A549 (cell line): ENCODE measurements around the gene ENAH. TPM values are rescaled to one million over a fixed set of nuclear protein-coding genes. Genes with fewer than 3 reads are reported as not detected.
"Not testable (repeated sequence)": the region's sequence is repeated elsewhere in the genome, so short reads cannot be mapped to it uniquely, and the experiment has no call there.

ENCODE experiments used
- ATAC-seq, 2 experiments: fragments of 200-7000 bp in 1 of 2; fragments of >200 bp in 1 of 2; cut with Nextera tagmentation in 1 of 2; cut with Tn5 transposase in 1 of 2; 3 replicates each; pipeline versions ENCODE4 v1.8.0 to v1.9.1; 2018 to 2020; ENCODE audit warnings: mild to moderate bottlenecking in 1 of 2, moderate library complexity in 1 of 2
- CTCF ChIA-PET: fragments of 300-600 bp; sonication (Branson Sonifier 250); formaldehyde crosslinking; extraction: SDS; loops from one replicate; lab custom pipeline; 2021; ENCODE audit warnings: antibody characterized with exemption, inconsistent platforms; lab: Yijun Ruan, JAX
- POLR2A ChIA-PET: fragments of 350-600 bp; formaldehyde crosslinking; extraction: SDS; loops from one replicate; lab custom pipeline; 2021; ENCODE audit warnings: antibody characterized with exemption, inconsistent platforms; lab: Yijun Ruan, JAX
- DNase-seq, 2 experiments: peaks; one replicate each; pipeline versions ENCODE4 v3.0.0 to v3.0.0-alpha.2; 2011 to 2016; ENCODE audit warnings: low read depth in 1 of 2, low spot score in 1 of 2
- FAIRE-seq: peaks from 2 replicates; lab custom pipeline; 2011; peaks lifted over from hg19 to GRCh38; lab: Jason Lieb, UNC
- H3K27ac ChIP-seq, 2 experiments: fragments of >200 bp; sonication (Bioruptor Twin); formaldehyde crosslinking; 3 replicates each; pipeline ENCODE4 v1.5.1; 2016 to 2017
- H3K4me1 ChIP-seq: fragments of >200 bp; sonication (Bioruptor Twin); formaldehyde crosslinking; 3 replicates; pipeline ENCODE4 v1.6.1; 2016
- H3K4me2 ChIP-seq: fragments of >200 bp; sonication (Bioruptor Twin); formaldehyde crosslinking; 3 replicates; pipeline ENCODE4 v1.6.1; 2016
- H3K4me3 ChIP-seq: fragments of >200 bp; sonication (Bioruptor Twin); formaldehyde crosslinking; 3 replicates; pipeline ENCODE4 v1.5.1; 2016
- H3K9me3 ChIP-seq: fragments of >200 bp; sonication (Bioruptor Twin); formaldehyde crosslinking; 3 replicates; pipeline ENCODE4 v1.6.1; 2016
- BHLHE40 ChIP-seq: IDR thresholded peaks from 2 replicates; pipeline ENCODE4 v1.6.1; 2012; ENCODE audit warnings: low read depth, low read length, inconsistent platforms
- CBX8 ChIP-seq: fragments of 200-600 bp; sonication (generic); IDR thresholded peaks from 2 replicates; pipeline ENCODE4 v1.6.1; 2016
- CEBPB ChIP-seq, 2 experiments: fragments of >200 bp in 1 of 2; sonication (Bioruptor Twin) in 1 of 2; formaldehyde crosslinking in 1 of 2; IDR thresholded peaks; 2 replicates each; pipeline ENCODE4 v1.6.1; 2012 to 2016
- CHD4 ChIP-seq: fragments of 200-600 bp; sonication (generic); IDR thresholded peaks from 2 replicates; pipeline ENCODE4 v1.6.1; 2016; ENCODE audit warnings: antibody characterized with exemption, mild to moderate bottlenecking, borderline replicate concordance
- FOSL2 ChIP-seq, 2 experiments: fragments of 450-650 bp in 1 of 2; fragments of >200 bp in 1 of 2; sonication (Bioruptor Twin) in 1 of 2; formaldehyde crosslinking; IDR thresholded peaks; 2 replicates each; pipeline versions ENCODE4 v1.5.0 to v1.6.1; 2016 to 2020; ENCODE audit warnings: mild to moderate bottlenecking in 1 of 2, moderate library complexity in 1 of 2
- FOXS1 ChIP-seq: fragments of 250-450 bp; sonication (Bioruptor Pico); IDR thresholded peaks from 2 replicates; pipeline ENCODE4 v1.5.0; 2020; ENCODE audit warnings: mild to moderate bottlenecking, moderate library complexity
- GATA3 ChIP-seq: IDR thresholded peaks from 2 replicates; pipeline ENCODE4 v1.6.1; 2012; ENCODE audit warnings: borderline replicate concordance
- JUN ChIP-seq, 2 experiments: fragments of >200 bp; sonication (Bioruptor Twin); formaldehyde crosslinking; IDR thresholded peaks; 2 replicates in 1 of 2; 3 replicates in 1 of 2; pipeline ENCODE4 v1.6.1; 2016 to 2017
- JUNB ChIP-seq: fragments of >200 bp; sonication (Bioruptor Twin); formaldehyde crosslinking; IDR thresholded peaks from 2 replicates; pipeline ENCODE4 v1.6.1; 2016
- KDM5A ChIP-seq: fragments of 200-600 bp; sonication (generic); IDR thresholded peaks from 2 replicates; pipeline ENCODE4 v1.6.1; 2016; ENCODE audit warnings: antibody characterized with exemption, mild to moderate bottlenecking
- MAFK ChIP-seq: fragments of 450-650 bp; IDR thresholded peaks from 2 replicates; pipeline ENCODE4 v1.6.1; 2014; ENCODE audit not compliant: partially characterized antibody
- RAD21 ChIP-seq, 2 experiments: fragments of >200 bp in 1 of 2; sonication (Bioruptor Twin) in 1 of 2; formaldehyde crosslinking in 1 of 2; IDR thresholded peaks in 1 of 2; conservative IDR thresholded peaks in 1 of 2; 2 replicates in 1 of 2; 3 replicates in 1 of 2; pipeline ENCODE4 v1.6.1; 2012 to 2018; ENCODE audit warnings: inconsistent platforms in 1 of 2
- ZFP36 ChIP-seq: fragments of 450-650 bp; IDR thresholded peaks from 2 replicates; pipeline ENCODE4 v1.6.1; 2014; ENCODE audit warnings: borderline replicate concordance; ENCODE audit not compliant: partially characterized antibody
- WGBS: methylation state at CpG from one replicate; pipeline ENCODE4 v1.1.6; 2017; ENCODE audit errors: missing lambda C conversion rate; 5-methylcytosine and 5-hydroxymethylcytosine counted together
- polyA plus RNA-seq, 4 experiments: library from polyadenylated mRNA; depleted of rRNA in 3 of 4; stranded (reverse); fragments of >200 nt; fragmentation: RNase III in 1 of 4; extraction: RNeasy Plus Mini Kit Qiagen cat#74134 plus additional on column Dnase treatment in 1 of 4; gene quantifications; 2 replicates in 3 of 4; 3 replicates in 1 of 4; pipeline ENCODE4 v1.2.3, GENCODE V29; 2011 to 2017
- TF ChIP-seq, protein P1 (sequence below): IDR thresholded peaks from 2 replicates; pipeline ENCODE4 v1.6.1; 2012
- TF ChIP-seq, protein P2 (sequence below): IDR thresholded peaks from 2 replicates; pipeline ENCODE4 v1.6.1; 2012; ENCODE audit warnings: low read depth, borderline replicate concordance
- TF ChIP-seq, protein P3 (sequence below): fragments of >200 bp; sonication (Bioruptor Twin); formaldehyde crosslinking; IDR thresholded peaks from 3 replicates; pipeline ENCODE4 v1.6.1; 2016

Gene ENAH
- polyA plus RNA-seq, 2 of the 4 experiments (the other 2 are of a cell fraction) = 142 to 155 TPM

DNA sequence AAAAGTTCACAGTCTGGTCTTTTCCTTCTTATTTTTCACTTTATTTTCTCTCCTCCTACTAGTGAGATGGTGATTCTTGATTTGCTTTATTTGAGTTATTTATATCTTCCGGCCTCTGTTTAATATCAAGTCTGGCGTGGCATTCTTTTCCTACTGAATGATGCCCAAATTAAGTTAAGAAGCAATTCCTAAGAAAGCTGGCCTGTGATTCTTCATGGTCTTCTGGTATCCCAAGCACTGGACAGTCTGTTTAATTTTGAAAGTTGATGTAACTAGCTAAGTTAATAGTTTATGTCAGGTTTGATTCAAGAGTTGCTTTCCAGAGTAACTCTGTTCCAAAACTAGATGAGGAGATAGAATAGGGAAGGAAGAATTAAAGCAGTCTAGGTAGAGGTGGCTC is 9.2 kb upstream of the ENAH start:
- 88% methylated on average over 2 of the region's 2 CpGs for WGBS
- no peak overlapping the region for H3K4me2 ChIP-seq
- TF ChIP-seq KDM5A = no peak
- no peak for TF ChIP-seq FOXS1 (CRISPR knock-in tag)
- no peak for TF ChIP-seq MAFK
- ATAC-seq (no peak), DNase-seq (no peak), FAIRE-seq (no peak)
- H3K27ac ChIP-seq = peak overlapping the region in 1 of 2 experiments; percentile 13; a peak in 1 of 6 replicates
- ChIA-PET POLR2A (no interaction called here), CTCF (interaction anchor here (1.0 to 2.2 kb wide), 3 partner anchors 16 to 110 kb away, joined by 3 to 9 read pairs (median 5); no protein-coding TSS in a partner anchor)
- H3K4me3 ChIP-seq = no peak overlapping the region
- H3K9me3 ChIP-seq = no peaks in the 10 kb centered on the region
- H3K4me1 ChIP-seq = peaks cover 18% of the 10 kb centered on the region

DNA sequence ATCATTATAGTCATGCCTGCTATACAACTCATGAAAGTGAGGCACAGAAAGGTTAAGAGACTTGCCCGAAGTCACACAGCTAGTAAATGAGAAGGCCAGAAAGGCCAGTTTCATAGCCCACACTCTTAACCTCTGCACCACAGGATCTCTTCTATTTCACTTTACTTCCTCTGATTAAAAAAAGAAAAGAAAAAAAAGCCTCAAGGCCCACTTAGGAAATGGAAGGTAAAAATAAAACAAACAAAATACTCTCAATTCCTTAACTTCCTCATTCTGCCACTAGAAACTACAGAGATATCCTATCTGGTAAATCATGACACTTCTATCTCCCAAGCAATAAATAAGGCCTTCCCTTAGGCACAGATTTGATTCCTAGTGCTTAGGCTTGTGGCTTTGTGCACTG is 7.6 kb upstream of the ENAH start:
- TF ChIP-seq CHD4 (no peak), ZFP36 (peak; percentile 32)
- ChIA-PET POLR2A (interaction anchor here (1.3 kb wide), 1 partner anchor 39 kb away, joined by 3 read pairs; no protein-coding TSS in a partner anchor), CTCF (interaction anchor here (0.7 to 2.3 kb wide), 3 partner anchors 32 to 117 kb away, joined by 3 to 7 read pairs (median 3); partner anchors contain the start of gene SRP9)
- no peak for DNase-seq
- Histone ChIP-seq H3K27ac (peak overlapping the region; percentile 2 to 39; a peak in 2 of 6 replicates), H3K4me1 (peaks cover 31% of the 10 kb centered on the region), H3K4me3 (no peak overlapping the region), H3K4me2 (no peak overlapping the region), H3K9me3 (no peaks in the 10 kb centered on the region)
- FAIRE-seq = no peak
- no peak for ATAC-seq
- WGBS = 100% methylated on average over 1 of the region's 1 CpG

DNA sequence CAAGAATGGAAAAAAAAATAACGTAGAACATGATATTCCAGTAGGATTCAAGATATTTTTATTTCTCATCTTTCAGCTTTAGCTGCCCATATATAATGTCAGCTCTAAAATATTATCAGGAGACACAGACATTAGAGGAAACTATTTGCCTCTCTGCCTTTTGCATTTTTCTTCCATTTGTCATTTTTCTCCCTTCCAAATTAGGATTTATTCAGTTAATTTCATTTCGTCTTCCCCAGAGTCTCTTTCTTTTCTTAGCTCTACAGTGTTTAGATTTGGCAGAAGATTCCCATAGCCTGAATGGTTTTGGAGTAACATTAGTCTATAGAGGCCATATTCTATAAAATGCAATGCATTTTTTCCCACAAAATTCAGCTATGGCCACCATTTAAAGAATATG is 5.1 kb upstream of the ENAH start:
- ChIA-PET POLR2A (no interaction called here), CTCF (interaction anchor here (1.0 to 4.7 kb wide), 2 partner anchors 114 to 253 kb away, joined by 4 to 43 read pairs; no protein-coding TSS in a partner anchor)
- FAIRE-seq = no peak
- no peak for ATAC-seq
- Histone ChIP-seq H3K4me3 (no peak overlapping the region), H3K4me2 (peak overlapping the region; percentile 79), H3K27ac (peak overlapping the region; percentile 95 to 100), H3K4me1 (peaks cover 42% of the 10 kb centered on the region), H3K9me3 (no peaks in the 10 kb centered on the region)
- TF ChIP-seq, protein P1, sequence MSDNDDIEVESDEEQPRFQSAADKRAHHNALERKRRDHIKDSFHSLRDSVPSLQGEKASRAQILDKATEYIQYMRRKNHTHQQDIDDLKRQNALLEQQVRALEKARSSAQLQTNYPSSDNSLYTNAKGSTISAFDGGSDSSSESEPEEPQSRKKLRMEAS = no peak
- no peak for TF ChIP-seq BHLHE40
- TF ChIP-seq CBX8 = no peak
- no peak for DNase-seq
- WGBS = 61% methylated on average over 2 of the region's 2 CpGs

DNA sequence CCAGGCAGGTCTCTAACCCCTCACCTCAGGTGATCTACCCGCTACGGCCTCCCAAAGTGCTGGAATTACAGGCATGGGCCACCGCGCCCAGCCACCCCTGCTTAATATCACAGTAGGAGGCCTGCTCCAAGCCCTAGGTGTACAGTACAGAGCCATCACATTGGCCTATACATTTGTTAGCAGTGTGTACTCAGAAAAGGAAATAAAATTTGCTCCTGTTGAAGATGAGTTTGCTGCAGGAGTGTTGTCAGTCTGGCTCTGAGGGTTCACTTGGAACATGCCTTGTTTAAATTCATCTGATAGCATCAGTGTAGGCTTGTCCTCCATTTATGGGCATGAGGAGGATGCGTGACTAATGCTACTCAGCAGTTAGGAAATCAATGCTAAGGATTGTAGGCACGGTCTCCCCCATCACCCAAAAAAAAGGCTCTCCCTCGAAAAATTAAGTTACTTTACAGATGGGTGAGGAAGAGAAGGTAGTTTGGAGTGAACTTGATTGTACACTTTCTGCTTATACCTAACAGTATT is 4.6 kb upstream of the ENAH start:
- no peaks in the 10 kb centered on the region for H3K9me3 ChIP-seq
- ATAC-seq (peak in 1 of 2 experiments; percentile 13; a peak in 2 of 6 replicates), DNase-seq (peak in 1 of 2 experiments; percentile 65), FAIRE-seq (peak; percentile 46)
- peaks cover 42% of the 10 kb centered on the region for H3K4me1 ChIP-seq
- H3K4me2 ChIP-seq = peak overlapping the region; percentile 79
- ChIA-PET POLR2A (no interaction called here), CTCF (interaction anchor here (1.0 to 4.7 kb wide), 3 partner anchors 112 to 253 kb away, joined by 3 to 43 read pairs (median 4); no protein-coding TSS in a partner anchor)
- TF ChIP-seq, protein P2, sequence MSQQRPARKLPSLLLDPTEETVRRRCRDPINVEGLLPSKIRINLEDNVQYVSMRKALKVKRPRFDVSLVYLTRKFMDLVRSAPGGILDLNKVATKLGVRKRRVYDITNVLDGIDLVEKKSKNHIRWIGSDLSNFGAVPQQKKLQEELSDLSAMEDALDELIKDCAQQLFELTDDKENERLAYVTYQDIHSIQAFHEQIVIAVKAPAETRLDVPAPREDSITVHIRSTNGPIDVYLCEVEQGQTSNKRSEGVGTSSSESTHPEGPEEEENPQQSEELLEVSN = no peak
- TF ChIP-seq, protein P3, sequence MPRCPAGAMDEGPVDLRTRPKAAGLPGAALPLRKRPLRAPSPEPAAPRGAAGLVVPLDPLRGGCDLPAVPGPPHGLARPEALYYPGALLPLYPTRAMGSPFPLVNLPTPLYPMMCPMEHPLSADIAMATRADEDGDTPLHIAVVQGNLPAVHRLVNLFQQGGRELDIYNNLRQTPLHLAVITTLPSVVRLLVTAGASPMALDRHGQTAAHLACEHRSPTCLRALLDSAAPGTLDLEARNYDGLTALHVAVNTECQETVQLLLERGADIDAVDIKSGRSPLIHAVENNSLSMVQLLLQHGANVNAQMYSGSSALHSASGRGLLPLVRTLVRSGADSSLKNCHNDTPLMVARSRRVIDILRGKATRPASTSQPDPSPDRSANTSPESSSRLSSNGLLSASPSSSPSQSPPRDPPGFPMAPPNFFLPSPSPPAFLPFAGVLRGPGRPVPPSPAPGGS = no peak
- no peak for TF ChIP-seq FOSL2 (IDR thresholded peaks at IDR 0.05)
- TF ChIP-seq FOSL2 (CRISPR knock-in tag; IDR thresholded peaks at IDR 0.05) = peak; percentile 22; the same call in 1 of the 2 replicates
- 0 out of 5 replicates have a peak, but pooled peaks of 1 of the 2 experiments have one; percentile 16 for TF ChIP-seq JUN (IDR thresholded peaks at IDR 0.05)
- TF ChIP-seq JUNB = 0 out of 2 replicates have a peak, but pooled peaks have one; percentile 28
- TF ChIP-seq RAD21 (conservative IDR thresholded peaks at IDR 0.05 in 1 of 2, IDR thresholded peaks at IDR 0.05 in 1 of 2) = no peak
- TF ChIP-seq GATA3 = peak; percentile 64; the same call in 1 of the 2 replicates
- peak in 1 of 2 experiments; percentile 64; a peak in 2 of 4 replicates for TF ChIP-seq CEBPB (IDR thresholded peaks at IDR 0.05)
- H3K4me3 ChIP-seq = no peak overlapping the region
- WGBS = 54% methylated on average over 7 of the region's 7 CpGs
- H3K27ac ChIP-seq = peak overlapping the region; percentile 95 to 100

DNA sequence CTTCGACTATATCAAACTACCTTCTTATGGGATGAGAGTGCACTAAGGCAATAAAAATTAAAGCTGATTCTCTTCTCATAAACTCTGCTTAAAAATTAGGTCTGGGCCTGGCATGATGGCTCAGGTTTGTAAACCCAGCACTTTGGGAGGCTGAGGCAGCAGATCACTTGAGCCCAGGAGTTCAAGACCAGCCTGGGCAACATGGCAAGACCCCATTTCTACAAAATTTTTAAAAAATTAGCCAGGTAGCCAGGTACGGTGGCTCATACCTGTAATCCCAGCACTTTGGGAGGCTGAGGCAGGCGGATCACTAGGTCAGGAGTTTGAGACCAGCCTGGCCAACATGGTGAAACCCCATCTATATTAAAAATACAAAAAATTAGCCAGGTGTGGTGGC is 3.3 kb upstream of the ENAH start:
- not testable (repeated sequence) for FAIRE-seq, ATAC-seq, H3K4me3 ChIP-seq, H3K9me3 ChIP-seq, DNase-seq
- peak overlapping the region; percentile 95 to 100 for H3K27ac ChIP-seq
- ChIA-PET CTCF (interaction anchor here (1.2 to 4.7 kb wide), 14 partner anchors 9 to 174 kb away, joined by 3 to 43 read pairs (median 6); no protein-coding TSS in a partner anchor), POLR2A (interaction anchor here (1.0 to 2.6 kb wide), 4 partner anchors 44 to 175 kb away, joined by 3 to 26 read pairs (median 4); no protein-coding TSS in a partner anchor)
- peak overlapping the region; percentile 79 for H3K4me2 ChIP-seq
- peaks cover 42% of the 10 kb centered on the region for H3K4me1 ChIP-seq
- WGBS = 67% methylated on average over 3 of the region's 3 CpGs
